ENCODE results near the gene GABRD. TPM values are rescaled to one million over a fixed set of nuclear protein-coding genes. Genes with fewer than 3 reads are reported as not detected.
"Not testable (repeated sequence)": the region's sequence is repeated elsewhere in the genome, so short reads cannot be mapped to it uniquely, and the experiment has no call there.

Gene GABRD
- total RNA-seq, 2 donors from 2014 or later = not detected

DNA sequence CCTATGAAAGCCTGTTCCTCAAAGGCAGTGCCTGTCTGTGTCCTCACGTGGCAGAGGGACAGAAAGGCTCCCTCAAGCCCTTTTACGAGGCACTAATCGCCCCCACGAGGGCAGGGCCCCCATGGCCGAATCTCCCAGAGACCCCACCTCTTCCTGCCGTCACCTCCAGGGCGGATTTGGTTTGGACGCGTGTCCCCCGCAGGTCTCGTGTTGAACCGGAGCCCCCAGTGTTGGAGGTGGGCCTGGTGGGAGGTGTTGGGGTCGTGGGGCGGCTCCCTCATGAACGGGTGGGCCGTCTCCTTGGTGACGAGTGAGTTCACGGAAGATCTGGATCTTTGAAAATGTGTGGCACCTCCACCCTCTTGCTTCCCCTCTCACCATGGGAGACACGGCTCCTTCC, 43.1 kb upstream of the GABRD start:
- H3K4me1 Mint-ChIP-seq = no peaks in the 10 kb centered on the region
- 92 to 99% methylated on average over 9 to 19 of the region's 19 CpGs for WGBS, 2 experiments (ENCODE audit: insufficient coverage in 1 of 2, insufficient read length in 1 of 2)
- no peak overlapping the region for H3K4me3 ChIP-seq (ENCODE audit: low read length)
- H3K27ac Mint-ChIP-seq = no peak overlapping the region
- TF ChIP-seq, protein P1, sequence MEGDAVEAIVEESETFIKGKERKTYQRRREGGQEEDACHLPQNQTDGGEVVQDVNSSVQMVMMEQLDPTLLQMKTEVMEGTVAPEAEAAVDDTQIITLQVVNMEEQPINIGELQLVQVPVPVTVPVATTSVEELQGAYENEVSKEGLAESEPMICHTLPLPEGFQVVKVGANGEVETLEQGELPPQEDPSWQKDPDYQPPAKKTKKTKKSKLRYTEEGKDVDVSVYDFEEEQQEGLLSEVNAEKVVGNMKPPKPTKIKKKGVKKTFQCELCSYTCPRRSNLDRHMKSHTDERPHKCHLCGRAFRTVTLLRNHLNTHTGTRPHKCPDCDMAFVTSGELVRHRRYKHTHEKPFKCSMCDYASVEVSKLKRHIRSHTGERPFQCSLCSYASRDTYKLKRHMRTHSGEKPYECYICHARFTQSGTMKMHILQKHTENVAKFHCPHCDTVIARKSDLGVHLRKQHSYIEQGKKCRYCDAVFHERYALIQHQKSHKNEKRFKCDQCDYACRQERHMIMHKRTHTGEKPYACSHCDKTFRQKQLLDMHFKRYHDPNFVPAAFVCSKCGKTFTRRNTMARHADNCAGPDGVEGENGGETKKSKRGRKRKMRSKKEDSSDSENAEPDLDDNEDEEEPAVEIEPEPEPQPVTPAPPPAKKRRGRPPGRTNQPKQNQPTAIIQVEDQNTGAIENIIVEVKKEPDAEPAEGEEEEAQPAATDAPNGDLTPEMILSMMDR (conservative IDR thresholded peaks at IDR 0.05) = no peak
- no peaks in the 10 kb centered on the region for H3K36me3 Mint-ChIP-seq (ENCODE audit: low read depth)
- no peaks in the 10 kb centered on the region for H3K27me3 ChIP-seq (ENCODE audit: control insufficient read depth, insufficient read depth, low read length, poor library complexity, severe bottlenecking)
- no peaks in the 10 kb centered on the region for H3K36me3 ChIP-seq (ENCODE audit: control insufficient read depth, insufficient read depth, low read length)
- no peak overlapping the region for H3K27ac ChIP-seq (ENCODE audit: low read depth, low read length)
- H3K27me3 Mint-ChIP-seq (ENCODE audit: insufficient read depth) = no peaks in the 10 kb centered on the region
- no peak for DNase-seq
- H3K4me1 ChIP-seq (ENCODE audit: control insufficient read depth, insufficient read depth, low read length) = no peaks in the 10 kb centered on the region
- peaks cover 12% of the 10 kb centered on the region for H3K9me3 Mint-ChIP-seq
- H3K9ac ChIP-seq (ENCODE audit: extremely low read depth, low read length, poor library complexity, severe bottlenecking) = no peak overlapping the region
- H3K9me3 ChIP-seq (ENCODE audit: control insufficient read depth, low read length) = no peaks in the 10 kb centered on the region
- no peak overlapping the region for H3K4me3 Mint-ChIP-seq

DNA sequence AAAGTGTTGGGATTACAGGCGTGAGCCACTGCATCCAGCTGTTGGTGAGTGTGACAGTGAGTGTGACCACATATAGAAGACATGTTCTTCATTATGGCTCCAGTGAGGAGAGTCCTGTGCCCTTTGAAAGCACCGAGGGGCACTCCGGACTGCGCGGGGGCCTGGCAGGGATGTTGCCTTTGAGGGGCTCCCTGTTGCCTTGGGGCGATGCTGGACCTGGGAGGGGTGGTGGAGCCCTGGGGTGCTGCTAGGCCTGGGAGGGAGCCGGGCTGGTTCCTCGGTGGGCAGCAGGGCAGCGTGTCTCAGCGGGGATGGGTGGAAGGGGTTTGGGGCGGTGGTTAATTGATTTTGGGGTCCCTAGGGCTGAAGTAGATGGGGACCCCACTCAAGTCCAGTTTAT, 41.0 kb upstream of the GABRD start:
- Mint-ChIP-seq H3K4me3 (no peak overlapping the region), H3K9me3 (peaks cover 13% of the 10 kb centered on the region), H3K27ac (no peak overlapping the region), H3K4me1 (no peaks in the 10 kb centered on the region), H3K36me3 (ENCODE audit: low read depth) (no peaks in the 10 kb centered on the region), H3K27me3 (ENCODE audit: insufficient read depth) (no peaks in the 10 kb centered on the region)
- 77 to 100% methylated on average over 2 to 11 of the region's 11 CpGs for WGBS, 2 experiments (ENCODE audit: insufficient coverage in 1 of 2, insufficient read length in 1 of 2)
- H3K4me1 ChIP-seq (ENCODE audit: control insufficient read depth, insufficient read depth, low read length) = no peaks in the 10 kb centered on the region
- no peak overlapping the region for H3K9ac ChIP-seq (ENCODE audit: extremely low read depth, low read length, poor library complexity, severe bottlenecking)
- H3K9me3 ChIP-seq (ENCODE audit: control insufficient read depth, low read length) = no peaks in the 10 kb centered on the region
- no peak overlapping the region for H3K4me3 ChIP-seq (ENCODE audit: low read length)
- no peak overlapping the region for H3K27ac ChIP-seq (ENCODE audit: low read depth, low read length)
- TF ChIP-seq, protein P1 (conservative IDR thresholded peaks at IDR 0.05) = no peak
- H3K27me3 ChIP-seq (ENCODE audit: control insufficient read depth, insufficient read depth, low read length, poor library complexity, severe bottlenecking) = no peaks in the 10 kb centered on the region
- no peak for DNase-seq
- H3K36me3 ChIP-seq (ENCODE audit: control insufficient read depth, insufficient read depth, low read length) = no peaks in the 10 kb centered on the region

DNA sequence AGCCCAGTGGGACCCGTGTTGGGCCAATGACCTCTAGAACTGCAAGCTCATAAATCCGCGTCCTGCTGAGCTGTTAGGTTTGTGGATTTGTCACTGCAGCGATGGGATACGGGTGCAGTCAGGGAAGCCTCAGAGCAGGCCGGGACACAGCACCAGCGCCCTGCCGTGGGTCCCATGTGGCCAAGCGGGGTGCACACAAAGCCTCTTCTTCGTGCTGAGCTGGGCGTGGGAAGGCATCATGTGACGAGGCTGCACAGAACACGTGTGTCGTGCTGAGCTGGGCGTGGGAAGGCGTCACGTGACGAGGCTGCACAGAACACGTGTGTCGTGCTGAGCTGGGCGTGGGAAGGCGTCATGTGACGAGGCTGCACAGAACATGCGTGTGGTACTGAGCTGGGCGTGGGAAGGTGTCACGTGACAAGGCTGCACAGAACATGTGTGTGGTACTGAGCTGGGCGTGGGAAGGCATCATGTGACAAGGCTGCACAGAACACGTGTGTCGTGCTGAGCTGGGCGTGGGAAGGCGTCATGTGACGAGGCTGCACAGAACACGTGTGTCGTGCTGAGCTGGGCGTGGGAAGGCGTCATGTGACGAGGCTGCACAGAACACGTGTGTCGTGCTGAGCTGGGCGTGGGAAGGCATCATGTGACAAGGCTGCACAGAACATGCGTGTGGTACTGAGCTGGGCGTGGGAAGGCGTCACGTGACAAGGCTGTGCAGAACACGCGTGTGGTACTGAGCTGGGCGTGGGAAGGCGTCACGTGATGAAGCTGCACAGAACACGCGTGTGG, 40.3 kb upstream of the GABRD start:
- not testable (repeated sequence) for H3K9ac ChIP-seq (ENCODE audit: extremely low read depth, low read length, poor library complexity, severe bottlenecking); H3K27me3 ChIP-seq (ENCODE audit: control insufficient read depth, insufficient read depth, low read length, poor library complexity, severe bottlenecking); H3K4me1 Mint-ChIP-seq; H3K27ac Mint-ChIP-seq; H3K36me3 Mint-ChIP-seq (ENCODE audit: low read depth); H3K4me3 ChIP-seq (ENCODE audit: low read length); H3K4me1 ChIP-seq (ENCODE audit: control insufficient read depth, insufficient read depth, low read length); H3K27ac ChIP-seq (ENCODE audit: low read depth, low read length); H3K9me3 ChIP-seq (ENCODE audit: control insufficient read depth, low read length); H3K36me3 ChIP-seq (ENCODE audit: control insufficient read depth, insufficient read depth, low read length); DNase-seq; H3K4me3 Mint-ChIP-seq; H3K27me3 Mint-ChIP-seq (ENCODE audit: insufficient read depth)
- 94% methylated on average over 25 to 49 of the region's 51 CpGs for WGBS, 2 experiments (ENCODE audit: insufficient coverage in 1 of 2, insufficient read length in 1 of 2)
- H3K9me3 Mint-ChIP-seq = peaks cover 13% of the 10 kb centered on the region

Data from endodermal cell (in vitro differentiated cells).